ENCODE data around the gene RPTOR.
A peak's percentile ranks its signal among the peaks of the same experiment; 100 is the strongest.

Gene RPTOR

DNA sequence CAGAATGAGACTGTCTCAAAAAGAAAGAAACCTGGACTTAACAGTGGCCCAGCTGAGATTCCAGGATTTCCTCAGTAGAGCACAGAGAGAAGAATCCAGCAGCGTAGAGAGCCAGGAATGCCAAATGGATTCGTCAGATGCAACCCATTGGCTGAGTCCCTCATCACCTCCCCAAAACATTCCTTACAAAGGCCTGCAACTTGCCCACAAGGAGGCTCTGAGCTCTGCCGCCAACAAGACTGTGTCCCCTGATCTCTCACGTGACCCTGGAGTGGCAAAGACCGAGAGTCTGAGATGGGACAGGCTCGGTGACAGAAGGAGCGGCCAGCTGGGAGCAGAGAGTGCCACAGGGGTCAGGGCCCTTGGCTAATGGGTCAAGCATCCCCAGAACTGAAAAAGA is 440.1 kb downstream of the RPTOR start:
- no peak for DNase-seq (ENCODE audit: low spot score in 2 of 2)
- no peak overlapping the region for H3K4me3 Mint-ChIP-seq
- peaks cover 4% of the 10 kb centered on the region for H3K9me3 Mint-ChIP-seq

DNA sequence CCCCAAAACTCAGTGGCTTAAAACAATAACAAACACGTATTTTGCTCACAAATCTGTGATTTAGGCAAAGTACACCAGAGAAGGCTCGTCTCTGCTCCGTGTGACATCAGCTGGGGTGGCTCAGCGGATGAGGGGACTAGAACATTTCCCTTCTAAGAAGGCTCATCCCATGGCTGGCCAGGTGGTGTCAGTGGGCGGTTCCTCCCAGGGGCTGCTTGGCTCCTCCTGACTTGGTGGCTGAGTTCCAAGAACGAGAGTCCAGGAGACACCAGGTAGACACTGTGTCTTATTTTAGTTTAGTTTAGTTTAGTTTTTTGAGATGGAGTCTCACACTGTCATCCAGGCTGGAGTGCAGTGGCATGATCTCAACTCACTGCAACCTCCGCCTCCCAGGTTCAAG is 441.4 kb downstream of the RPTOR start:
- Mint-ChIP-seq H3K36me3 (peaks cover 6% of the 10 kb centered on the region), H3K4me1 (peaks cover 6% of the 10 kb centered on the region), H3K27ac (no peak overlapping the region), H3K4me3 (no peak overlapping the region), H3K9me3 (no peaks in the 10 kb centered on the region)
- ATAC-seq (no peak), DNase-seq (ENCODE audit: low spot score in 2 of 2) (no peak)

More for the DNA sequence above, 440.1 kb downstream of the RPTOR start:
- ATAC-seq, result no peak
- Mint-ChIP-seq H3K4me1 (peaks cover 13% of the 10 kb centered on the region), H3K27ac (no peak overlapping the region), H3K36me3 (peaks cover 8% of the 10 kb centered on the region)

DNA sequence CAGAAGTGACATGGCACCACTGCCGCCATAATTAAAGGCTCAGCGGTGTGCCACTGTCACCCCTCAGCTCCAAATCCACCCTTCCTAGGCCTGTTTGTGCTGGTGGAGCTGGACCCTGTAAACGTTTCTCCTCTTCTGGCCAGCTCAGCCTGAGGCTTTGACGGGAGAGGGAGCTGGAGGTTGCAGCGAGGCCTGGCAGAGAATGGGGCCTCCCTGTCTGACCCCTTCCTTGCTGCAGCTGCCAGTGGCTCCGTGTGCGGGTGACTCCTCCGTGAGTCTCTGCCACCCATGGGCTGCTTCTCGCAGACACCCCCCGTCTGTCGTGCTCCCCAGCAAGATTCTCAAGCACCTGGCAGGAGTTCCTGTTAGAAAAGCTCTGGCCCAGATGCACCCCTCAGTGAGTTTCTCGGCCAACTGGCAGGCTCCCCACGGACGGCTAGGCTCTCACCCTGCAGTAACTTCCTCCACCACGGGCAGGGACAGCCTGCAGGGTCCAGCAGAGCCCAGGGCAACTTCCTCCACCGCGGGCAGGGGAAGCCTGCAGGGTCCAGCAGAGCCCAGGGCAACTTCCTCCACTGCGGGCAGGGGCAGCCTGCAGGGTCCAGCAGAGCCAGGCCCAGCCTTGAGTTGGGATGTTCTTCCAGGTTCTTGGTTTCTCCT is 442.3 kb downstream of the RPTOR start:
- ATAC-seq (no peak), DNase-seq (ENCODE audit: low spot score in 2 of 2) (no peak)
- peaks cover 6% of the 10 kb centered on the region for H3K4me1 Mint-ChIP-seq
- no peak overlapping the region for H3K27ac Mint-ChIP-seq
- peaks cover 11% of the 10 kb centered on the region for H3K36me3 Mint-ChIP-seq
- no peak overlapping the region for H3K4me3 Mint-ChIP-seq
- no peaks in the 10 kb centered on the region for H3K9me3 Mint-ChIP-seq

DNA sequence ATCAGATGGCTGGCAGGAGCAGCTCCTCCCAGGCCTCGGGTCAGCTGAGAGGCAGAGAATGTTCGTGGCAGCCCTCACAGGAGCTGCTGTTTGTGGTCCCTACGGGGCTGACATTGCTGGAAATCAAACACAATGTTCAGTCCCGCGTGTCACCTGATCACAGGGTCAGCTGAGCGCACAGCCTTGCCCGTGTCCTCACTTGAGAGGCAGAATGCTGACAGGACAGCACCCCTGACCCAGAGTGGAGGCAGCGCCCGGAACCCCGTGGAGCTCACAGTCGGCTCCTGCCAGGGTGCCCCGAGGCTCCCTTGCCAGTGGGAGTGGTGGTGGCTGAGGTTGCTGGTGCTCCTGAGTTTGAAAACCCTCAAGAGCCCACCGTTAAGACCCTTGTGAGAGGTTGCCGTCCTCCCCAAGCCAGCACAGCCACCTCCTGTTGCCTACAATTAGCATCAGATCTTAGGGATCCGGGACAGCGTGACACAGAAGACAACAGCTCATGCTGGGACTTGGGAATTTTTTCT is 443.4 kb downstream of the RPTOR start:
- DNase-seq (ENCODE audit: low spot score in 2 of 2) (no peak), ATAC-seq (no peak)
- H3K27ac Mint-ChIP-seq, result no peak overlapping the region
- H3K4me1 Mint-ChIP-seq, result peaks cover 8% of the 10 kb centered on the region
- peaks cover 15% of the 10 kb centered on the region for H3K36me3 Mint-ChIP-seq
- H3K4me3 Mint-ChIP-seq, result no peak overlapping the region
- no peaks in the 10 kb centered on the region for H3K9me3 Mint-ChIP-seq

DNA sequence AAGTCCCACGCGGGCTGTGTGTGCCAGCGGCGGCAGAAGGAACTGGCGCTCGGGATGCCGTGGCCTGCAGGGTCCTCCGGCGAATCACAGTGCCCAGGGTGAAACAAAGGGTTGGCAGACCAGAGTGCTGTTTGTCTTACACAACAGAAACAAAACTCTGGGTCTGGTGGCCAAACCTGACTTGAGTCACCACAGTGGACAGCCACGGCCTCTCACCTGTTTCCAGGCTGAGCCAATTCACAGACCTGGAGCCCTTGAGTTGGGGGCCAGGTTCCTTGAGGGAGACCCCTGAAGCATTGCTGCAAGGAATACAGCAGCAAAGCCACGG is 444.9 kb downstream of the RPTOR start:
- DNase-seq (ENCODE audit: low spot score in 2 of 2) (no peak), ATAC-seq (no peak)
- H3K27ac Mint-ChIP-seq, result no peak overlapping the region
- H3K4me1 Mint-ChIP-seq, result peaks cover 15% of the 10 kb centered on the region
- peaks cover 19% of the 10 kb centered on the region for H3K36me3 Mint-ChIP-seq
- H3K9me3 Mint-ChIP-seq, result no peaks in the 10 kb centered on the region
- peak overlapping the region; percentile 74 for H3K4me3 Mint-ChIP-seq

DNA sequence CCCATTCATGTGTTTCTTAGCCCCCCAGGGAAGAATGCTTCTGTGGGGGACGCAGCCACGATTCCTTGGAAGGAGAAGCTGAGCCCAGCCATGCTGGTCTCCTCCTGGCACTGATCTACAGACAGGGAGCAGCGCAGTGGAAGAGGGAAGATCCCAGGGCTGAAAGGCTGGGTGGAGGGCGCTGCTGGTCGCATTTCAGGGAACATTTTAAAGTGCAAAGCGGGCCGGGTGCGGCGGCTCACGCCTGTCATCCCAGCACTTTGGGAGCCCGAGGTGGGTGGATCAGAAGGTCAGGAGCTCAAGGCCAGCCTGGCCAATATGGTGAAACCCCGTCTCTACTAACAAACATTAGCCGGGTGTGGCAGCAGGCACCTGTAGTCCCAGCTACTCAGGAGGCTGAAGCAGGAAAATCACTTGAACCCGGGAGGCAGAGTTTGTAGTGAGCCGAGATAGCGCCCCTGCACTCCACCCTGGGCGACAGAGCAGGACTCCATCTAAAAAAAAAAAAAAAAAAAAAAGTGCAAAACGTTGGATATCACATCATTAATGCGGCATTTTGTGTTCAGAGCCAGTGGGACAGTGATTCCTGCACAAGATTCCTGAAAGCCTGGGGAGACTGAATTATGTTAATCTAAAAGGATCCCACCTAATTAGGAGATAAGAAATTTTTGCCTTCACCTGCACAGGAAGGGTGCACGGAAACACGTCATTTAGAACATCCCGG is 446.4 kb downstream of the RPTOR start:
- DNase-seq (ENCODE audit: low spot score in 2 of 2) (no peak), ATAC-seq (no peak)
- Mint-ChIP-seq H3K4me1 (peaks cover 15% of the 10 kb centered on the region), H3K9me3 (no peaks in the 10 kb centered on the region), H3K36me3 (peaks cover 24% of the 10 kb centered on the region), H3K27ac (peak overlapping the region; percentile 95), H3K4me3 (peak overlapping the region; percentile 74)

DNA sequence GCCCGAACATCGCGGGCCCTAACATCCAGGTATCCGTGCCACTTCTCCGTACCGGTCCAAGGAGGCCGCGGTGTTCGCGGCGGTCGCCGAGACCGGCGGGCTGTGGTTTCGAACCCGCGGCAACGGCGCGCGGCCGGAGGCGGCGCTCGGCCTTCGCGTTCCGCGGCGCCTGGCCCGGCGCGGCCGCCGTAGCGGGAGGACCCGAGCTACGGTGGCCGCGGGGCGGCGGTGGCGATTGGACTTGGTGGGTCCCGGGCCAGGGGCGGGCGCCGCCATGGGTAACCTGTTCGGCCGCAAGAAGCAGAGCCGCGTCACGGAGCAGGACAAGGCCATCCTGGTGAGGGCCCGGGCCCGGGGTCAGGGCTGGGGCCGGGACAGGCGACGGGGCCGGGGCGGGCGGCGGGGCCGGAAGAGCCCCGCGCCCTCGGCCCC is 447.0 kb downstream of the RPTOR start, which contains the start of gene CHMP6:
Gene CHMP6, plus strand, starts transcription at position 197 of the 432 bp plus-strand sequence. Its CDS starts 78 bp downstream, at position 275.
- H3K27ac Mint-ChIP-seq, result peak within 1 kb of the TSS; percentile 95
- peaks cover 15% of the 10 kb centered on the region for H3K4me1 Mint-ChIP-seq

DNA sequence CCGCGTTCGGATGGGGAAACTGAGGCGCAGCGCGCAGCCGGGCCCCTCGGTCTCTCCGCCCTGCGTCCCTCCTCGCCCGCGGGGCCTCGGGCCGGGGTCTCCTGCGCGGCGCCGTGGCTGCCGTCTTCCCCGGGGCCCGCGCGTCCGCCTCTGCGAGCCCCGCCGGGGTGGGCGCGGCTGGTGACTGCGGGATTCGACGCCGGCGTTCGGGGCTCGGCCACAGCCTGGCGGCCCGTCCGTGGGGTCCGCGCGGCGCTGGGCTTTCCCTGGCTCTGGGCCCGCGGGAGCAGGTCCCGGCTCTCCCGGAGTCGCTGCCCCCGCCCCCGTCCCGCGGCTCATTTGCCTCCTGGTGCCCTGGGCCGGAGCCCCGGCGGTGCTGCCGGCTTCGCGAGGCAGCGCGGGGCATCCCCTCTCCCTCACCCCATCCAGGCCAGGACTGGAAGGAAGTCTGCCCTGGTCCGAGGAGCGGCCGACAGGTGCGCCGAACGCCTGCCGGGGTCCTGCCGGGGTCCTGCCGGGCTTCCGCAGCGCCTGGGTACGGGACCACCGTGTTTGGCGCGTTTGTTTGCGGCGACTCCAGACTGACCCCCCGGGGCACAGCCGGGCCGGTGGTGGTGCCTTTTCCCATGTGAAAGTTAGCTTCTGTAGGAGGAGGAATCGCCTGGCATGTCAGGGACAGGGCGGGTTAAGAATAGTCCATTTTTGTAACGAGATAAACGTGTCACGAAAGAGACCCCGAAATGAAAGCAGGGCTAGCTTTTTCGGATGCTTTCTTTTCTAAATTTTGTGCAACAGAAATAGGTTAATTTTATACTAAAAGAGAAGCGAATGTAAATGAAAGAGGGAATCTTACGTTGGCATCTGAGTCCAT is 447.7 kb downstream of the RPTOR start:
- ATAC-seq (peak; percentile 44), DNase-seq (ENCODE audit: low spot score in 2 of 2) (peak in 1 of 2 donors; percentile 51)
- Mint-ChIP-seq H3K4me1 (peaks cover 15% of the 10 kb centered on the region), H3K9me3 (no peaks in the 10 kb centered on the region), H3K4me3 (peak overlapping the region; percentile 74), H3K36me3 (peaks cover 34% of the 10 kb centered on the region), H3K27ac (peak overlapping the region; percentile 83)

More for the DNA sequence above, 447.0 kb downstream of the RPTOR start, which contains the start of gene CHMP6:
- DNase-seq (ENCODE audit: low spot score in 2 of 2), result peak; percentile 69 to 84
- H3K9me3 Mint-ChIP-seq, result no peaks in the 10 kb centered on the region
- H3K36me3 Mint-ChIP-seq, result peaks cover 30% of the 10 kb centered on the region
- ATAC-seq, result peak; percentile 82
- H3K4me3 Mint-ChIP-seq, result peak within 1 kb of the TSS; percentile 74

DNA sequence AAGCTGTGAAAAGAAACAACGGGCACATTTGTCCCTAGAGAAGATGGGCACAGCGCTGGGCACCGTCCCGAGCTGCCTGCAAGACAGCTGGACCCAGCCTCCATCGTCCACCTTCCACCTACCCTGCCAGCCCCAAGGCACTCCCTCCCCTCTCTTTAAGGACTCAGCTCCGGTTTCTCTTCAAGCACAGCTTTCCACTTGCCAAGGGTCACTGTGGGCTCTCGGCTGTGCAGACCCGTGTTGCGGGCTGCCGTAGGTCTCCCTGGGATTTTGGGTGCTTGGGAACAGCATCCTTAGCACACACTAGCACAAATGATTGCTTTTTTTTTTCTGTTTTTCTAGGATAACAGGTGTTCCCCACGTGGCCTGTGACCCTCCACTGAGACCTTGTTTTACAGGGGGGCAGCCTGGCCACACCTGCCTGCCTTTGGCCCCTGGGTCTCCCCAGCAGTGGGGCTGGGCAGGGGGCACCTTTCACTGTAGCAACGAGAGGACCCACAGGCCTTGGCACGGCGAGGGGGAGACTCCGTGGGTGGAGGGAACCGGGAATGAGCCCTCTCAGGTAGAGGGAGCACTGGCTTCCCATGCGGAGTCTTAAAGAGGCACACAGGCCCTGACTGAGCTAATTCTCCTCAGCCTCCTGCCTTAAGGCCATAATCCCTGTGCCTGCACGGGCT is 448.4 kb downstream of the RPTOR start:
- H3K9me3 Mint-ChIP-seq, result no peaks in the 10 kb centered on the region
- peak overlapping the region; percentile 59 for H3K4me3 Mint-ChIP-seq
- peaks cover 34% of the 10 kb centered on the region for H3K36me3 Mint-ChIP-seq
- H3K4me1 Mint-ChIP-seq, result peaks cover 15% of the 10 kb centered on the region
- H3K27ac Mint-ChIP-seq, result peak overlapping the region; percentile 83
- DNase-seq (ENCODE audit: low spot score in 2 of 2) (no peak), ATAC-seq (no peak)

DNA sequence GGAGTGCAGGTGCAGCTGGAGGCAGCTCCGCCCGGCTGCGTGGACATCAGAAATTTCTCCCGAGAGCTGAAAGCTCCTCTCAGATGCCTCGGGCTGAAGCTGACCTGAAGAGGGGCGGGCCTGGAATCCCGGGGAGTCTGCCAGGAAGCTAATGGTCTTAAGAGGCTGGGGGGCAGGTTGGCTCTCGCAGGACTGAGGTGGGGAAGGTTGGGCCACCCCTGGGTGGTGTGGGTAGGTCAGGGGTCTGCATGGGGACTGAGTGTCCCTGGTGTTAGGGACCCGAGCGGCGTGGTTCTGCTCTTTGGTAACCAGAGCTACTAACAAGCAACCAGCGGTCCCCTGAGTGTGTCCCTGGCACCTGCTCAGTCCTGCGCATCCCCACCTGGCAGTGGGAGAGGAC is 450.5 kb downstream of the RPTOR start:
- Mint-ChIP-seq H3K4me1 (peaks cover 15% of the 10 kb centered on the region), H3K9me3 (no peaks in the 10 kb centered on the region), H3K4me3 (no peak overlapping the region), H3K27ac (no peak overlapping the region), H3K36me3 (peaks cover 40% of the 10 kb centered on the region)
- DNase-seq (ENCODE audit: low spot score in 2 of 2) (no peak), ATAC-seq (no peak)

DNA sequence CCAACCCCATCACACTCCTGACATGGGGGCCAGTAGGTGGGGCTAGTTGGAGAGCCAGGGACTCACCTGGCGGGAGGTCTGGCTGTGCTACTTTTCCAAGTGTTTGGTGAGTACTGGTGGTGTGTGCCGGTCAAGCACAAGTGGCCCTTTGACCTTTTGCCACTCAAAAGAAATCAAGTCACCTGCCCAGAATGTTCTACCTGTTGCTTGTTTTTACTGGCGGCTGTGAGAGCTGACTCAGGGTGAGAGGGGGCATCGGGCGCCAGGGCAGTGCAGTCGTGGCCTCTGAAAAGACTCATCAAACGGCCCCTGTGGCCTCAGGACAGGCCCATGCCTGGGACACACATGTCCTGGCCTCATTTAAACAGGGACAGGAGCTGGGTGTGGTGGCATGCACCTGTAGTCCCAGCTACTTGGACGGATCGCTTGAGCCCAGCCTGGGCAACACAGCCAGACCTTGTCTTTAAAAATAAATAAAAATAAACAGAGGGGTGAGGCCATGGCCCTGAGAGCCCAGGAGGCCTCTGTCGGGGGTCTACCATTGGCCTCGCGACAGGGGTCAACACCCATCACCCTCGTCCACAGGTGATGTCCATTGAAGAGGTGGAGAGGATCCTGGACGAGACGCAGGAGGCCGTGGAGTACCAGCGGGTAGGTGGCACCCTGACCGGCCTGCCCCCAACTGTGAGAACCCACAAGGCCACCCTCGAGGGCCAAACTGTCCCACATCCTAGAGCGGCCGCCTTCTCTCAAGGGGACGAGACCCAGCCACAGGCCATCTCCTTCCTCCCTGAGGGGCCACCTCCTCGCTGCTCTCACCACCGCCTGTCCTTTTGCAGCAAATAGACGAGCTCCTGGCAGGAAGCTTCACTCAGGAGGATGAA is 452.0 kb downstream of the RPTOR start:
- Mint-ChIP-seq H3K9me3 (no peaks in the 10 kb centered on the region), H3K4me3 (no peak overlapping the region), H3K4me1 (peaks cover 10% of the 10 kb centered on the region), H3K27ac (no peak overlapping the region), H3K36me3 (peaks cover 29% of the 10 kb centered on the region)
- DNase-seq (ENCODE audit: low spot score in 2 of 2) (no peak), ATAC-seq (no peak)

DNA sequence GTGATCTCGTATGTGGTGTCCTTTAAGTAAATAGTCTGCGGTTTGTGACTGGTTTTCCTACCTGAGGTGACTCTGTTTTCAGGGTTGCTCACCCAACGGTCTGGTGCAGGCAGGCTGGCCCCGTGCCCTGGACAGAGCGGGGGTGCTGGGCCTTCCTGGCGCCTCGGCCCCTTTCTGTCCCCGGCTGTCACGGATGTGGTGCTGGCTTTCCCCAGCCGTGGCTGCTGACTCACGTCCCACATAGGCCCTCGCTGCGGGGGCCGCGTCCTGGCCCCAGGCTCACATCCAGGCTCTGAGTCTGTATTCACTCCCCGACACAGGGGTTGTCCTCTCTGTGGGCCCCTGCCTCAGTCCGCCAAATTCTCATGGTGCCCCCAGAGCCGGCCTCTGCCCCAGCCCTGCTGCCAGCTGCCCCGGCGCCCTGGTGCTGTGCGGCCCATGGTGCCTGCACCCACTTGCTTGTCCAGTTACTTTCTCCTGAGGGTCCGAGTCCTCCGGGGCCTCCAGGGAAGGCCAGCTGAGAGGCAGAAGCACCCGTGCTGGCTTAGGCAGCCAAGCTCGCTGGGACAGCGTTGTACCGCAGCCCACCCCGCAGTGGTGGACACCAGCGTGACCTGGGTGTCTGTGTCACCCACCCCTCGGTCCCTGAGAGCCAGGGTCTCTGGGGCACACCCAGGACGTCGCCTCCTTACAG is 452.9 kb downstream of the RPTOR start:
- Mint-ChIP-seq H3K4me1 (peaks cover 15% of the 10 kb centered on the region), H3K9me3 (no peaks in the 10 kb centered on the region), H3K36me3 (peaks cover 29% of the 10 kb centered on the region), H3K4me3 (no peak overlapping the region), H3K27ac (no peak overlapping the region)
- ATAC-seq (peak; percentile 56), DNase-seq (ENCODE audit: low spot score in 2 of 2) (no peak)

DNA sequence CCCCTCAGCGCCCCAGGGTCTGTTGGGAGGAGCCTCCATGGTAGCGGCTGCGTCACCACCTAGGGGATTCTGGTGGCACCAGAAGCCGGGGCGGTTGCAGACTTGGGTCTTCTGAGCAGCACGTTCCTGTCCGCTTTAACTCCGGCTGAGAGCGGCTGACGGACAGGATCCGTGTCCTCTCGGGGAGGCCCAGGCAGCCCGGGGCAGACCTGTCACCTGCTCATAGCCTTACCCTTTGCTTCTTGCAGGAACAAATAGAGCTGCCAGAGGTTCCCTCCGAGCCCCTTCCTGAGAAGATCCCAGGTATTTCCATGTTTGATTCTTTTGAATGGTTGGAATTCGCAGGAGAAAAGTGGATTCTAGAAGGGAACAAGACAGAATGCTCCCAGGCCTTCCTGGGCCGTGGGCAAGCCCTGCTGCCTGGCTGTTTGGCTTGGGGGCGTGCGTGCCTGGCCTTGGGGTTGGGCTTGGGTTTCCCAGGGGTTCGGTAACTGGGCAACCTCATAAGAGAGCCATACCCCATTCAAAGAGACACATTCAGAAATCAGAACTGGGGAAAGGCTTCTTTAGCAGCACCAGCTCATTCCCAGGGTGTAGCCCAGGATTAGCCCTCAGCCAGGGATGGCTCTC is 453.6 kb downstream of the RPTOR start:
- H3K4me3 Mint-ChIP-seq, result no peak overlapping the region
- ATAC-seq, result no peak
- H3K9me3 Mint-ChIP-seq, result no peaks in the 10 kb centered on the region
- no peak for DNase-seq (ENCODE audit: low spot score in 2 of 2)
- H3K27ac Mint-ChIP-seq, result peak overlapping the region; percentile 58
- peaks cover 23% of the 10 kb centered on the region for H3K36me3 Mint-ChIP-seq
- H3K4me1 Mint-ChIP-seq, result peaks cover 16% of the 10 kb centered on the region

Data from stimulated activated effector memory CD8-positive, alpha-beta T cell treated with anti-CD3 and anti-CD28 coated beads, Interleukin-12 subunit alpha, Interleukin-12 subunit beta, amount 100 ng/mL, for 72 hours (primary cell).